GM12873 (cell line): ENCODE data around the gene CDSN.

Source experiments
- TF ChIP-seq, protein P1 (sequence below): IDR thresholded peaks from 2 replicates; pipeline ENCODE4 v1.5.1; 2012; ENCODE audit warnings: low read depth, mild to moderate bottlenecking, moderate library complexity, low read length, control low read depth; ENCODE audit not compliant: insufficient read depth; ENCODE audit errors: missing control alignments

The CDSN gene

GRCh38 chr6:31129130-31129529 is 8.9 kb upstream of the CDSN start:
- TF ChIP-seq, protein P1, sequence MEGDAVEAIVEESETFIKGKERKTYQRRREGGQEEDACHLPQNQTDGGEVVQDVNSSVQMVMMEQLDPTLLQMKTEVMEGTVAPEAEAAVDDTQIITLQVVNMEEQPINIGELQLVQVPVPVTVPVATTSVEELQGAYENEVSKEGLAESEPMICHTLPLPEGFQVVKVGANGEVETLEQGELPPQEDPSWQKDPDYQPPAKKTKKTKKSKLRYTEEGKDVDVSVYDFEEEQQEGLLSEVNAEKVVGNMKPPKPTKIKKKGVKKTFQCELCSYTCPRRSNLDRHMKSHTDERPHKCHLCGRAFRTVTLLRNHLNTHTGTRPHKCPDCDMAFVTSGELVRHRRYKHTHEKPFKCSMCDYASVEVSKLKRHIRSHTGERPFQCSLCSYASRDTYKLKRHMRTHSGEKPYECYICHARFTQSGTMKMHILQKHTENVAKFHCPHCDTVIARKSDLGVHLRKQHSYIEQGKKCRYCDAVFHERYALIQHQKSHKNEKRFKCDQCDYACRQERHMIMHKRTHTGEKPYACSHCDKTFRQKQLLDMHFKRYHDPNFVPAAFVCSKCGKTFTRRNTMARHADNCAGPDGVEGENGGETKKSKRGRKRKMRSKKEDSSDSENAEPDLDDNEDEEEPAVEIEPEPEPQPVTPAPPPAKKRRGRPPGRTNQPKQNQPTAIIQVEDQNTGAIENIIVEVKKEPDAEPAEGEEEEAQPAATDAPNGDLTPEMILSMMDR = no peak

- TF ChIP-seq, protein P1 = peak; percentile 93
Observed at GRCh38 chr6:31128093-31128676, 7.9 kb upstream of the CDSN start.

GRCh38 chr6:31126396-31127175 is 6.3 kb upstream of the CDSN start:
- TF ChIP-seq, protein P1 = no peak

DNA sequence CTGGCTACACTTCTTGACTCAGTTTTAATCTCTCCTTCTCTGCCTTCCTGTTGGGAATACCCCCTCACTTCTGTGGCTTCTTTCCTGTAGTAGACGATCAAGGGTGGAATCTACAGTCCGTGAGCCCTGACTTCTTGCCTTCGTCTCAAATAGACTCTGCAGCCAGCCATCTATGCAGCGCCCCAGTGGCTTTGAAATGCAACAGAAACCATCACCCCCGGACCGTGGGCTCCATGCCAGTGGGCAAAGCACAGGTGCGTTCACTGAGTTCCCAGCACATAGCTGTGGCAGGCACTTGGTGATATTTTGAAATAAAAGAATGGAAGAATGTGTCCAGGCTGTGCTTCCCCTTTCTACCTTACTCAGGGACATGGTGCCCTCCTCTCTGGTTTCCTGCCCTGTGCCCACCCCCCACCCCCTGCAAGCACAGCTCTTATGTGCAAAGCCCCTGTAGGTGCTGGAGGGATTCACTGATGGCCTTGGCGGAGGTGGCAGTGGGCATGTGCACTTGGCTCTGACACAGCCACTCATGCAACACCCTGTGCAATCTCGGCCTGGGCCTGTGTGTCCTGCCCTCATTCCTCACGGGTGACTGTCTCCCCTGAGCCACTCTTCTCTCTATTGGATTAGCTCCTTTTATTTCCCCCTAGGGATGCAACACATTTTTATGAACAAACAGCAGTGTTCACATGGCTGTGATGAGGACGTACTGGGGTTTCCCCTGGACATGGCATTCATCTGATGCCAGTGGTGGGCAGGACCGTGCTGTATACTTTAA is 5.5 kb upstream of the CDSN start:
- TF ChIP-seq, protein P1 = no peak

DNA sequence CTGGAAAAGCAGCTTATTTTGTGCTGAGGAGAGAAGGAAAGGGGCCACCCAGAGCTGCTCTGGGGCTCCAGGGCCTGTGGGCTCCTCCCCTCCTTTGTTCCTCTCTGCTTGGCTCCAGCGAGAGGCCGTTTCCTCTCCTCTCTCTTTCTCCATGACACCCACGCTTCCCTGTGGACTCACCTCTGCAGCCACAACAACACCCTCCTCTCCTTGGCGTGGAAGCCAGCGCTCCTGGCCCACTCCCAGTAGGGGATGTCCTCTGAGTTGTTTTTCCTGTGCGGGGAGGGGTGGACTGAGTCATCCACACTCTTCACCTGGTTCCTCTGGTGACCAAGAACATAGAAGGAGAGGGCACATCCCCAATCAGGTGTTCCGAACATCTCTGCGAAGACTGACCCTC is 4.9 kb upstream of the CDSN start:
- TF ChIP-seq, protein P1 = no peak

- TF ChIP-seq, protein P1 = no peak
Observed at GRCh38 chr6:31122791-31123706, 2.8 kb upstream of the CDSN start.
